K562 (cell line): Measurements from ENCODE around the gene PRELID1. TPM values are rescaled to one million over a fixed set of nuclear protein-coding genes. Genes with fewer than 3 reads are reported as not detected.
A peak's percentile ranks its signal among the peaks of the same experiment; 100 is the strongest.

ENCODE experiments used
- ARID2 ChIP-seq: fragments of 450-650 bp; IDR thresholded peaks from 2 replicates; pipeline ENCODE4 v1.6.1; 2017; ENCODE audit warnings: antibody characterized with exemption, mild to moderate bottlenecking
- ARNT ChIP-seq, 2 experiments: fragments of 450-650 bp; IDR thresholded peaks; 2 replicates each; pipeline ENCODE4 v1.6.1; 2016; ENCODE audit warnings: mild to moderate bottlenecking in 1 of 2
- CREB1 ChIP-seq, 2 experiments: sonication (generic) in 1 of 2; formaldehyde crosslinking in 1 of 2; IDR thresholded peaks; 2 replicates each; pipeline versions ENCODE4 v1.6.1 to v1.8.0; 2012 to 2022; ENCODE audit warnings: inconsistent platforms in 1 of 2, mild to moderate bottlenecking in 1 of 2, missing genetic modification reagents in 1 of 2, moderate library complexity in 1 of 2
- CREM ChIP-seq: IDR thresholded peaks from 2 replicates; pipeline ENCODE4 v1.6.1; 2014; ENCODE audit warnings: antibody characterized with exemption, low read depth
- ELF4 ChIP-seq: fragments of 450-650 bp; formaldehyde crosslinking; IDR thresholded peaks from 2 replicates; pipeline ENCODE4 v1.4.0; 2022; ENCODE audit warnings: missing genetic modification characterization
- GTF2A2 ChIP-seq: IDR thresholded peaks from 2 replicates; pipeline ENCODE4 v1.6.1; 2016; ENCODE audit warnings: mild to moderate bottlenecking, missing genetic modification characterization, missing compliant biosample characterization
- HDAC8 ChIP-seq: fragments of 450-650 bp; IDR thresholded peaks from 2 replicates; pipeline ENCODE4 v1.6.1; 2016; ENCODE audit warnings: mild to moderate bottlenecking, missing genetic modification characterization, moderate library complexity, missing compliant biosample characterization
- HEY1 ChIP-seq: fragments of 250-450 bp; sonication (Bioruptor Pico); IDR thresholded peaks from 2 replicates; pipeline ENCODE4 v1.5.0; 2020; ENCODE audit warnings: mild to moderate bottlenecking, moderate library complexity, borderline replicate concordance
- KDM2B ChIP-seq: fragments of 250-450 bp; sonication (Bioruptor Pico); IDR thresholded peaks from 2 replicates; pipeline ENCODE4 v1.8.0; 2021; ENCODE audit warnings: mild to moderate bottlenecking, moderate library complexity
- KHSRP ChIP-seq: fragments of 450-650 bp; IDR thresholded peaks from 2 replicates; pipeline ENCODE4 v1.6.1; 2017
- L3MBTL2 ChIP-seq: fragments of 450-650 bp; IDR thresholded peaks from 2 replicates; pipeline ENCODE4 v1.6.1; 2016; ENCODE audit warnings: mild to moderate bottlenecking, moderate library complexity
- MCM2 ChIP-seq: fragments of 450-650 bp; IDR thresholded peaks from 2 replicates; pipeline ENCODE4 v1.6.1; 2017; ENCODE audit warnings: low read depth, mild to moderate bottlenecking
- MTA1 ChIP-seq: fragments of 450-650 bp; IDR thresholded peaks from 2 replicates; pipeline ENCODE4 v1.6.1; 2017; ENCODE audit warnings: borderline replicate concordance
- NEUROD1 ChIP-seq: fragments of 150-350 bp; IDR thresholded peaks from 2 replicates; pipeline ENCODE4 v1.6.1; 2014; ENCODE audit warnings: borderline replicate concordance, low read length, low read depth; ENCODE audit not compliant: partially characterized antibody
- NFATC3 ChIP-seq: fragments of 450-650 bp; IDR thresholded peaks from 2 replicates; pipeline ENCODE4 v1.6.1; 2017; ENCODE audit warnings: mild to moderate bottlenecking
- SAFB ChIP-seq: fragments of 200-400 bp; formaldehyde crosslinking; IDR thresholded peaks from 2 replicates; pipeline ENCODE4 v1.6.1; 2017; ENCODE audit warnings: low read depth, low read length, borderline replicate concordance
- SETDB1 ChIP-seq: IDR thresholded peaks from one replicate; pipeline ENCODE4 v1.6.1; 2012; ENCODE audit warnings: low read length, control low read depth, inconsistent platforms
- SIN3B ChIP-seq: fragments of 450-650 bp; IDR thresholded peaks from 2 replicates; pipeline ENCODE4 v1.6.1; 2017; ENCODE audit warnings: low read depth, mild to moderate bottlenecking, moderate library complexity
- SMC3 ChIP-seq: conservative IDR thresholded peaks from 2 replicates; pipeline ENCODE4 v1.6.1; 2011; ENCODE audit warnings: low read depth, low read length, improper control_type of control experiment; ENCODE audit not compliant: insufficient read depth
- SOX6 ChIP-seq: fragments of 450-650 bp; IDR thresholded peaks from 2 replicates; pipeline ENCODE4 v1.6.1; 2014; ENCODE audit warnings: mild to moderate bottlenecking
- SPI1 ChIP-seq: IDR thresholded peaks from 2 replicates; pipeline ENCODE4 v1.6.1; 2011; ENCODE audit warnings: low read depth, low read length, control low read depth, borderline replicate concordance
- TCF15 ChIP-seq: fragments of 250-450 bp; sonication (Bioruptor Pico); IDR thresholded peaks from 2 replicates; pipeline ENCODE4 v1.8.0; 2022; ENCODE audit warnings: moderate library complexity, mild to moderate bottlenecking, inconsistent platforms
- THRB ChIP-seq: fragments of 450-650 bp; formaldehyde crosslinking; conservative IDR thresholded peaks from 2 replicates; pipeline ENCODE4 v1.4.0; 2022; ENCODE audit warnings: mild to moderate bottlenecking, missing genetic modification characterization
- WHSC1 ChIP-seq: IDR thresholded peaks from one replicate; pipeline ENCODE4 v1.6.1; 2012; ENCODE audit warnings: low read length, control low read depth, inconsistent platforms
- ZBTB17 ChIP-seq: fragments of 450-650 bp; formaldehyde crosslinking; IDR thresholded peaks from 2 replicates; pipeline ENCODE4 v1.4.0; 2020; ENCODE audit warnings: mild to moderate bottlenecking
- ZC3H11A ChIP-seq: IDR thresholded peaks from 2 replicates; pipeline ENCODE4 v1.6.1; 2012; ENCODE audit warnings: low read depth, low read length, improper control_type of control experiment
- ZC3H4 ChIP-seq: sonication (generic); formaldehyde crosslinking; IDR thresholded peaks from 2 replicates; pipeline ENCODE4 v1.9.0; 2021; ENCODE audit warnings: missing genetic modification reagents, borderline replicate concordance
- ZNF121 ChIP-seq: sonication (generic); formaldehyde crosslinking; conservative IDR thresholded peaks from 2 replicates; pipeline ENCODE4 v1.8.0; 2022; ENCODE audit warnings: missing genetic modification reagents
- ZNF197 ChIP-seq: fragments of 200-800 bp; sonication (Bioruptor generic); IDR thresholded peaks from 2 replicates; pipeline ENCODE4 v1.6.1; 2016; ENCODE audit warnings: low read depth, missing genetic modification characterization, missing compliant biosample characterization
- ZNF561 ChIP-seq: fragments of 450-650 bp; formaldehyde crosslinking; conservative IDR thresholded peaks from 2 replicates; pipeline ENCODE4 v1.4.0; 2020; ENCODE audit warnings: mild to moderate bottlenecking, moderate library complexity
- ZNF778 ChIP-seq: fragments of 450-650 bp; formaldehyde crosslinking; IDR thresholded peaks from 2 replicates; pipeline ENCODE4 v1.4.0; 2020; ENCODE audit warnings: mild to moderate bottlenecking, moderate library complexity
- polyA plus RNA-seq, 8 experiments: library from polyadenylated mRNA; depleted of rRNA in 4 of 8; stranded (reverse) in 5 of 8; unstranded in 3 of 8; fragments of >200 nt; fragmentation: Nextera tagmentation in 2 of 8; fragmentation: Illumina TruSeq in 1 of 8; extraction: Ambion mirVana in 2 of 8; extraction: Trizol in 1 of 8; gene quantifications; 2 replicates each; pipeline versions ENCODE4 v1.2.1 to v1.2.3, GENCODE V29; 2011 to 2014; ENCODE audit warnings: inconsistent platforms in 1 of 8, missing spikeins in 1 of 8
- total RNA-seq, 7 experiments: library from RNA; depleted of rRNA in 6 of 7; stranded (reverse); fragments of >200 nt in 6 of 7; fragmentation: Illumina TruSeq in 2 of 7; extraction: Trizol in 2 of 7; gene quantifications; 2 replicates each; pipeline versions ENCODE4 v1.2.1 to v1.2.3, GENCODE V29; 2011 to 2021; ENCODE audit warnings: low replicate concordance in 1 of 7

Gene PRELID1
- total and polyA plus RNA-seq, 9 of the 15 experiments (the other 6 are each of a cell fraction or from before 2014, with no cell fraction given), result 40.1 to 484 (median 340) TPM

GRCh38 chr5:177311723-177312648 is 8.4 kb downstream of the PRELID1 start, which contains the start of gene MXD3 (continued):
- TF ChIP-seq NEUROD1 (peak; percentile 53), ARID2 (no peak), CREM (peak; percentile 79), CREB1 (IDR thresholded peaks at IDR 0.05) (no peak; the same call in none of the 2 replicates), CREB1 (CRISPR knock-in tag; IDR thresholded peaks at IDR 0.05) (peak; percentile 67; the same call in 1 of the 2 replicates), WHSC1 (no peak), ZNF121 (CRISPR knock-in tag) (no peak), TCF15 (CRISPR knock-in tag) (no peak), NFATC3 (no peak), ELF4 (no peak), GTF2A2 (tag) (no peak), ZNF778 (CRISPR knock-in tag) (no peak), SIN3B (no peak), ZC3H4 (no peak), SMC3 (no peak), HEY1 (CRISPR knock-in tag) (no peak), MTA1 (no peak), KDM2B (CRISPR knock-in tag) (no peak), ARNT (IDR thresholded peaks at IDR 0.05) (no peak), SOX6 (peak; percentile 9; the same call in 1 of the 2 replicates), ZC3H11A (no peak), ZNF197 (no peak), MCM2 (no peak), L3MBTL2 (peak; percentile 94), SETDB1 (no peak), THRB (CRISPR knock-in tag) (no peak), HDAC8 (tag) (no peak), SAFB (no peak), ZBTB17 (CRISPR knock-in tag) (no peak), SPI1 (no peak), KHSRP (no peak), ZNF561 (CRISPR knock-in tag) (no peak)
